GM10266 (cell line): ENCODE data around the gene FAF1.
A peak's percentile ranks its signal among the peaks of the same experiment; 100 is the strongest.
"Not testable (repeated sequence)": the region's sequence is repeated elsewhere in the genome, so short reads cannot be mapped to it uniquely, and the experiment has no call there.

ENCODE experiments used
- DNase-seq: peaks from one replicate; pipeline ENCODE4 v3.0.0; 2012; ENCODE audit errors: extremely low spot score
- TF ChIP-seq, protein P1 (sequence below): IDR thresholded peaks from 2 replicates; pipeline ENCODE4 v1.5.1; 2012; ENCODE audit warnings: mild to moderate bottlenecking, low read depth; ENCODE audit not compliant: control insufficient read depth, insufficient read depth; ENCODE audit errors: missing control alignments

FAF1 gene

GRCh38 chr1:50959913-50960844, at the start of gene FAF1:
FAF1 (minus strand) TSS chr1:50960267; CDS start chr1:50959811, 456 bp downstream.
- peak; percentile 98 for DNase-seq
- TF ChIP-seq, protein P1, sequence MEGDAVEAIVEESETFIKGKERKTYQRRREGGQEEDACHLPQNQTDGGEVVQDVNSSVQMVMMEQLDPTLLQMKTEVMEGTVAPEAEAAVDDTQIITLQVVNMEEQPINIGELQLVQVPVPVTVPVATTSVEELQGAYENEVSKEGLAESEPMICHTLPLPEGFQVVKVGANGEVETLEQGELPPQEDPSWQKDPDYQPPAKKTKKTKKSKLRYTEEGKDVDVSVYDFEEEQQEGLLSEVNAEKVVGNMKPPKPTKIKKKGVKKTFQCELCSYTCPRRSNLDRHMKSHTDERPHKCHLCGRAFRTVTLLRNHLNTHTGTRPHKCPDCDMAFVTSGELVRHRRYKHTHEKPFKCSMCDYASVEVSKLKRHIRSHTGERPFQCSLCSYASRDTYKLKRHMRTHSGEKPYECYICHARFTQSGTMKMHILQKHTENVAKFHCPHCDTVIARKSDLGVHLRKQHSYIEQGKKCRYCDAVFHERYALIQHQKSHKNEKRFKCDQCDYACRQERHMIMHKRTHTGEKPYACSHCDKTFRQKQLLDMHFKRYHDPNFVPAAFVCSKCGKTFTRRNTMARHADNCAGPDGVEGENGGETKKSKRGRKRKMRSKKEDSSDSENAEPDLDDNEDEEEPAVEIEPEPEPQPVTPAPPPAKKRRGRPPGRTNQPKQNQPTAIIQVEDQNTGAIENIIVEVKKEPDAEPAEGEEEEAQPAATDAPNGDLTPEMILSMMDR: no peak

GRCh38 chr1:51009381-51009780, 49.3 kb upstream of the FAF1 start:
- TF ChIP-seq, protein P1: no peak
- no peak for DNase-seq

DNA sequence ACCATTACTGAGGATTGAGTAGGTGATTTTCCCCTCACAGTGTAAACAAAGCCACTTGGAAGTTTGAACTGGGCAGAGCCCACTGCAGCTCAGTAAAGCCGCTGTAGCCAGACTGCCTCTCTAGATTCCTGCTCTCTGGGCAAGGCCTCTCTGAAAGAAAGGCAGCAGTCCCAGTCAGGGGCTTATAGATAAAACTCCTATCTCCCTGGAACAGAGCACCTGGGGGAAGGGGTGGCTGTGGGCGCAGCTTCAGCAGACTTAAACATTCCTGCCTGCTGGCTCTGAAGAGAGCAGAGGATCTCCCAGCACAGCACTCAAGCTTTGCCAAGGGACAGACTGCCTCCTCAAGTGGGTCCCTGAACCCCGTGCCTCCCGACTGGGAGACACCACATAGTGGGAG, 45.5 kb upstream of the FAF1 start:
- not testable (repeated sequence) for DNase-seq

DNA sequence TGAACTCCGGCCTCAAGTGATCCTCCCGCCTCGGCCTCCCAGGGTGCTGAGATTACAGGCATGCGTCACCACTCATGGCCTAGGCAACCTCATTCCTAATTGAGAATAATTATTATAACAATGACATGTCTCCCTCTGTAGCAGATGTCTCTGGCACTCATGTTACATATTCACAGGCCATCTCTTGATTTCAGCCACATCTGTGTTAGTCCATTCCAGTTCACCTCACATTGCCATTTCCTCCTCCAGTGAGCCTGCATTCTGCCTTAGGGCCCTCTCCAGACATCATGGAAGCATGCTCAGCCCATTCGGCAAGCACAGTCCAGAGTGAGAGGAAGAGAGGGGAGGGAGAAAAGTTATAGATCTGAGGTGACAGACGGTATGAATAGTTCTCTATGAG, 42.4 kb upstream of the FAF1 start:
- TF ChIP-seq, protein P1: no peak
- no peak for DNase-seq

DNA sequence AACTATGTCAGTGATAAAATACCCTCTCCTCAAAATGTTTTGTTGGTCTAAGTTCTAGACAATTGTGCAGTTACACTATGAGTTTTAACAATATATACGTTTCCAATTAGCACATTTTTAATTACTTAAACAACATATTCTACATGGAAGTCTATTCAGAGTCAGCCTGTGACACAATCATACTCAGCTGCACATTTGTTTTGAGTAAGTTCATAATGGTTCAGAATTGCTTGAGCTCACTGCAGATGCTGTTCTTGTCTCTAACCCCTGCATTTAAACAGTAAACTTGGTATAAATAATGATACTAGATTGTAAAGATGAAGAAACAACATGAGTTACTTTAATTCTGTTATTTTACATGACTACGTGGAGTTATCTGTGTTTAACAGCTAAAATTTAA, 40.6 kb upstream of the FAF1 start:
- DNase-seq: no peak
- TF ChIP-seq, protein P1: no peak

DNA sequence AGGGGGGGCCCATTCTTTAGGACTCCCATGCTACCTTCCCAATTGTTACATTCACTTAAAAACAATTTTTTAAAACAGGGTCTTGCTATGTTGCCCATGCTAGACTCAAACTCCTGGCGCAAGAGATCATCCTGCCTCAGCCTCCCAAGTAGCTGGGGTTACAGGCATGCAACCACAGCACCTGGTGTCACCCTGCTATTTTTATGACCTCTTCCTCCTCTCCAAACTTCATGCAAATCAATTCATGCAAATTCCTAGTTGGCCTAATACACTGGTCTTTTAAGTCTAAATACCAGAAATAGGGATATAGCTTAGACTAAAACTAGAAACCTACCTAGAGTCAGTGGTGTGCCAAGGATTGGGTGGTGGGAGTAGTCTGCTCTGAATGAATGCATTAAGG, 40.1 kb upstream of the FAF1 start:
- DNase-seq: peak; percentile 26
- TF ChIP-seq, protein P1: no peak

DNA sequence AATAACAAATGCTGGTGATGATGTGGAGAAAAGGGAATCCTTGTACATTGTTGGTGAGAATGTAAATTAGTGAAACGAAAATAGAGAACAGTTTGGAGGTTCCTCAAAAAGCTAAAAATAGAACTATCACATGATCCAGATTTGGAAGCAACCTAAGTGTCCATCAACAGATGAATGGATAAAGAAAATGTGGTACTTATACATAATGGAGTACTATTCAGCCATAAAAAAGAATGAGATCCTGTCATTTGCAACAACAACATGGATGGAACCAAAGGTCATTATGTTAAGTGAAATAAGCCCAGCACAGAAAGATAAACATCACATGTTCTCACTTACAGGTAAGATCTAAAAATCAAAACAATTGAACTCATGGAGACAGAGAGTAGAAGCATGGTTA, 39.3 kb upstream of the FAF1 start:
- not testable (repeated sequence) for DNase-seq

DNA sequence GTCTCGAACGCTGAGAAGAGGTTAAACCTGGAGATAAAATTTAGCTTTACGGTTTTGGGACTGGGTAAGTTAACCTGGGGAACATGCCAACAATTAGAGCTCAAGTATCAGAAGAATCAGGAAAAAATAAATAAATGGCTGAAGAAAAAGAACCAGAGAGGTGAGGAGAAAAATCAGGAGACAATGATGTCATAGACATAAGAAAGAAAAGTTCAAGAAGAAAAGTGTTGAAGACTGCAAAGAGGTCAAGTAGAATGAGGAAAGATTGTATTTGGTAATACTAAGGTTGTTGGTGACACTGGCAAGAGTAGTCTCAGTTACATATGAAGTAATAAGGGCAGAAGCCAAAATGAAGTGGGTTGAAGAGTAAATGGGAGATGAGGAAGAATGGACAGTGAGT, 36.0 kb upstream of the FAF1 start:
- DNase-seq: no peak
- TF ChIP-seq, protein P1: no peak
